Smooth muscle cell of the umbilical artery (primary cell): ENCODE measurements around the gene GLT8D2. TPM values are rescaled to one million over a fixed set of nuclear protein-coding genes. Genes with fewer than 3 reads are reported as not detected.

Source experiments
- total RNA-seq: library from RNA; depleted of rRNA; stranded (reverse); fragments of >200 nt; gene quantifications from 2 replicates; pipeline ENCODE4 v1.2.3, GENCODE V29; 2014

Gene GLT8D2
- 29.2 and 74.8 TPM in 2 replicates for total RNA-seq

GRCh38 chr12:104049903-104050356 is at the start of gene GLT8D2:
GLT8D2 (minus strand) TSS chr12:104050187; CDS start chr12:104019648, 30,539 bp downstream.

GRCh38 chr12:104064031-104064841 is 14.2 kb upstream of the GLT8D2 start, which contains the start of gene HCFC2:
HCFC2 (plus strand) TSS chr12:104064531; CDS start chr12:104064561, 30 bp downstream.

GRCh38 chr12:103965590-103966504 is 84.1 kb downstream of the GLT8D2 start, which contains the start of gene TDG:
TDG (plus strand) TSS chr12:103965872; CDS start chr12:103966038, 166 bp downstream.

Other genes starting within 250 kb of the GLT8D2 start
- gene NT5DC3, start 209.0 kb downstream of the GLT8D2 start, total RNA-seq = 3.9 and 13.8 TPM in 2 replicates
- gene HSP90B1, start 119.8 kb downstream of the GLT8D2 start, total RNA-seq = 2,322 and 2,701 TPM in 2 replicates
- gene TDG, start 84.3 kb downstream of the GLT8D2 start, total RNA-seq = 27.6 and 28.2 TPM in 2 replicates
- gene HCFC2, start 14.3 kb upstream of the GLT8D2 start, total RNA-seq = 24.4 and 30.3 TPM in 2 replicates
- gene NFYB, start 88.0 kb upstream of the GLT8D2 start, total RNA-seq = 30.5 and 30.9 TPM in 2 replicates
- gene TXNRD1, start 165.6 kb upstream of the GLT8D2 start, total RNA-seq = 259 and 688 TPM in 2 replicates